Choroid plexus epithelial cell (primary cell): Measurements from ENCODE around the gene VIPR2.

Experiments
- DNase-seq: peaks from one replicate; pipeline ENCODE4 v3.0.0-alpha.2; 2010; ENCODE audit warnings: low read depth
- H3K4me3 ChIP-seq: 2 replicates; pipeline ENCODE4 v1.5.1; 2011; ENCODE audit warnings: low read depth, mild to moderate bottlenecking, control low read depth, low read length, moderate library complexity
- CTCF ChIP-seq: conservative IDR thresholded peaks from 2 replicates; pipeline ENCODE4 v1.5.1; 2011; ENCODE audit warnings: low read depth, mild to moderate bottlenecking, control low read depth, inconsistent platforms, low read length, moderate library complexity

Gene VIPR2

GRCh38 chr7:159144758-159145489, at the start of gene VIPR2:
VIPR2 (minus strand) TSS chr7:159144867; CDS start chr7:159144771, 96 bp downstream.
- DNase-seq, result no peak
- H3K4me3 ChIP-seq, result peak within 1 kb of the TSS; percentile 17
- no peak for TF ChIP-seq CTCF

- no peak for TF ChIP-seq CTCF
- no peak for DNase-seq
- H3K4me3 ChIP-seq, result no peak overlapping the region
Measured at GRCh38 chr7:159193543-159194090, 49.0 kb upstream of the VIPR2 start.

- peak; percentile 7 for DNase-seq
- no peak overlapping the region for H3K4me3 ChIP-seq
- TF ChIP-seq CTCF, result no peak
Measured at GRCh38 chr7:159192725-159193453, 48.2 kb upstream of the VIPR2 start.

GRCh38 chr7:159192013-159192412, 47.3 kb upstream of the VIPR2 start:
- TF ChIP-seq CTCF, result no peak
- no peak for DNase-seq
- no peak overlapping the region for H3K4me3 ChIP-seq

GRCh38 chr7:159191236-159191635, 46.6 kb upstream of the VIPR2 start:
- DNase-seq, result no peak
- no peak overlapping the region for H3K4me3 ChIP-seq
- no peak for TF ChIP-seq CTCF

GRCh38 chr7:159188011-159188410, 43.3 kb upstream of the VIPR2 start:
- no peak for TF ChIP-seq CTCF
- DNase-seq, result no peak
- no peak overlapping the region for H3K4me3 ChIP-seq
